AG08396 (cell line): ENCODE data around the gene OR5L1.

ENCODE experiments used
- DNase-seq: peaks from one replicate; pipeline ENCODE4 v3.0.0; 2012; ENCODE audit warnings: low spot score, mixed read lengths

Gene OR5L1

DNA sequence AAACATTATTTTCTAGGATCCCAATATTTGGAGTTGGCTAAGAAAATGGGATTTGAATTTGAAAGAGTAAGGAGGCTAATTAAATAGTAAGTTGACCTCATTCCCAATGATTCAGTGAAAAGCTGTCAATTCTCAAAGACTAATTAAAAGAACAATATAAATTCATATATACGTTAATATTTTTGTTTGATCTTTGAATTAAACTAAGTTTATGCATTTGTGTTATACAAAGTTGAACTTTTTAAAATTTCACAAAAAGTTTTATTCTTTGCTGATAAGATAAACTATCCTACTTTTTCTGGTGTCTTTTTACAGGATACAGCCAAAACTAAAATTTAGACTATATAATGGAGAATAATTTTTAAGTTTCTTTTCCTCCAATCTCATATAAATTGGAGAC, at the start of gene OR5L1:
OR5L1 (plus strand) TSS at position 301 of the 400 bp plus-strand sequence. CDS start 100 bp downstream, outside the sequence.
- DNase-seq: no peak

- DNase-seq: no peak
Measured at GRCh38 chr11:55773138-55773537, 38.0 kb upstream of the OR5L1 start, which contains the start of gene OR5D13. Gene OR5D13, plus strand, starts transcription at chr11:55773438. Its CDS starts 0 bp downstream, at chr11:55773438.

- DNase-seq: no peak
Measured at GRCh38 chr11:55791606-55792005, 19.6 kb upstream of the OR5L1 start.

DNA sequence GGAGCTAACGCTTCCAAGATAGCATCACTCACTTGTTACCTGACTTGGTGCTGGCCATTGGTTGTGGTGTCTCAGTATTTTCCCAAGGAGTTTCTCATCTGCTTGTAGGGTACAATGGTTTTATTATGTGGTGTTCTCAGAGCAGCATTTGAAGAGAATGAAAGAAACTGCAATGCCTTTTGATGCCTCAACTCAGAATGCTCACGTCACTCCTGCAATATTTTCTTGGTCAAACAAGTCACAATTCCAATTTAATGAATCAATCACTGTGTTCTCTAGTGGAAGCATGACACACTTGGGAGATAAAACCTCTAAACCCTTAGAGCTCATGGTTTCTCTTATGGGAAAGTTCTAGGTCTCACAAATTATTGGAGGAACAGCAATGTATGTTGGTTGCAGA, 17.8 kb upstream of the OR5L1 start:
- DNase-seq: no peak

- DNase-seq: no peak
Measured at GRCh38 chr11:55795256-55795655, 15.9 kb upstream of the OR5L1 start, which contains the start of gene OR5D14. Gene OR5D14, plus strand, starts transcription at chr11:55795556. Its CDS starts 0 bp downstream, at chr11:55795556.

GRCh38 chr11:55806248-55806647, 4.9 kb upstream of the OR5L1 start:
- DNase-seq: no peak

GRCh38 chr11:55819330-55819729, 8.2 kb downstream of the OR5L1 start, which contains the start of gene OR5D18:
Gene OR5D18, plus strand, starts transcription at chr11:55819630. Its CDS starts 0 bp downstream, at chr11:55819630.
- no peak for DNase-seq

GRCh38 chr11:55826919-55827318, 15.8 kb downstream of the OR5L1 start, which contains the start of gene OR5L2:
Gene OR5L2, plus strand, starts transcription at chr11:55827219. Its CDS starts 0 bp downstream, at chr11:55827219.
- DNase-seq: no peak

GRCh38 chr11:55838452-55838851, 27.3 kb downstream of the OR5L1 start, which contains the start of gene OR5D16:
Gene OR5D16, plus strand, starts transcription at chr11:55838752. Its CDS starts 0 bp downstream, at chr11:55838752.
- no peak for DNase-seq

DNA sequence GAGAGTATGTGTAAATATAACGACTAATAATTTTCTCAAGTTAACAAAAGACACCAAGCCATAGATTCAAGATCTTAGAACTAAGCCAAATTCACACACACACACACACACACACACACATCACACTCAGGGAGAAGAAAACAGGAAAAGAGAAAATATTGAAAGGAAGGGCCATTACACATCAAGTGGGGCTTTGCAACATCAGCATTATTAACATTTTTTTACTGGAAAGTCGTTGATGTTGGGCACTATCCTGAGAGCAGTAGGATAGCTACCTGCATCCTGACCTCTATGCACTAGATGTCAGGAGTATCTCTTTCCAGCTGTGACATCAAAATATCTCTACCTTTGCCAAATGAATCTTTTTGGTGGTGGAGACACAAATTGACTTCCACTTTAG, 36.3 kb downstream of the OR5L1 start:
- DNase-seq: no peak

GRCh38 chr11:55849037-55849436, 37.9 kb downstream of the OR5L1 start:
- no peak for DNase-seq

DNA sequence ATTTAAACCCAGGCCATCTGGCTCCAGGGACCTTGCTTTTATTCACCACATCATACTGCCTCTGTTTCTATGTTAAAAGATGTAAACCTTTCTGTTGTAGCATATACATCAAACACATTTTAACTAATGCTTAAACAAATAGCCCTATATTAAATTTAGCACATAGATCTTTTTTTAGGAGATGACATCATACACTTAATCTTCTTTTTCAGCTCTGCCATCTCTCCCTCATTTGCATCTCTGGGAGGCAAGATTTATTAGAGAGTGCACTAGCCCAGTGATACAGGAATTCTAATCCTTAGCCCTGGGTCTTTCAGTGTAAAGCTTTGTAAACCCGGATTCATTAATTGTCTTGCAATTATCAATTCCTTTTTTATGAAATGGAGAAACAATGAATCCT, 41.0 kb downstream of the OR5L1 start:
- DNase-seq: no peak

- DNase-seq: no peak
Measured at GRCh38 chr11:55854704-55855103, 43.5 kb downstream of the OR5L1 start.
